Effector memory CD4-positive, alpha-beta T cell (primary cell): ENCODE measurements around the gene CFAP410.

Source experiments
- DNase-seq, 3 donors: peaks; one replicate each; pipeline ENCODE4 v3.0.0-alpha.2; 2020
- H3K27ac ChIP-seq: 2 replicates; pipeline ENCODE4 v1.7.0; 2013; ENCODE audit warnings: mild to moderate bottlenecking, low read length, moderate library complexity; ENCODE audit not compliant: insufficient read depth, poor library complexity, severe bottlenecking
- H3K27me3 ChIP-seq: replicated peaks from 2 replicates; pipeline ENCODE4 v1.7.0; 2013; ENCODE audit warnings: mild to moderate bottlenecking, low read length; ENCODE audit not compliant: insufficient read depth, control insufficient read depth, poor library complexity, severe bottlenecking
- H3K36me3 ChIP-seq: 2 replicates; pipeline ENCODE4 v1.7.0; 2013; ENCODE audit warnings: mild to moderate bottlenecking, low read length, moderate library complexity; ENCODE audit not compliant: control insufficient read depth, insufficient read depth
- H3K4me1 ChIP-seq: 2 replicates; pipeline ENCODE4 v1.7.0; 2013; ENCODE audit warnings: low read length, mild to moderate bottlenecking; ENCODE audit not compliant: control insufficient read depth, insufficient read depth, poor library complexity, severe bottlenecking
- H3K4me3 ChIP-seq: 2 replicates; pipeline ENCODE4 v1.7.0; 2013; ENCODE audit warnings: low read length, low read depth, mild to moderate bottlenecking; ENCODE audit not compliant: insufficient read depth, poor library complexity, severe bottlenecking
- H3K9me3 ChIP-seq: 2 replicates; pipeline ENCODE4 v1.7.0; 2013; ENCODE audit warnings: mild to moderate bottlenecking, low read length, moderate library complexity; ENCODE audit not compliant: control insufficient read depth

CFAP410 gene

DNA sequence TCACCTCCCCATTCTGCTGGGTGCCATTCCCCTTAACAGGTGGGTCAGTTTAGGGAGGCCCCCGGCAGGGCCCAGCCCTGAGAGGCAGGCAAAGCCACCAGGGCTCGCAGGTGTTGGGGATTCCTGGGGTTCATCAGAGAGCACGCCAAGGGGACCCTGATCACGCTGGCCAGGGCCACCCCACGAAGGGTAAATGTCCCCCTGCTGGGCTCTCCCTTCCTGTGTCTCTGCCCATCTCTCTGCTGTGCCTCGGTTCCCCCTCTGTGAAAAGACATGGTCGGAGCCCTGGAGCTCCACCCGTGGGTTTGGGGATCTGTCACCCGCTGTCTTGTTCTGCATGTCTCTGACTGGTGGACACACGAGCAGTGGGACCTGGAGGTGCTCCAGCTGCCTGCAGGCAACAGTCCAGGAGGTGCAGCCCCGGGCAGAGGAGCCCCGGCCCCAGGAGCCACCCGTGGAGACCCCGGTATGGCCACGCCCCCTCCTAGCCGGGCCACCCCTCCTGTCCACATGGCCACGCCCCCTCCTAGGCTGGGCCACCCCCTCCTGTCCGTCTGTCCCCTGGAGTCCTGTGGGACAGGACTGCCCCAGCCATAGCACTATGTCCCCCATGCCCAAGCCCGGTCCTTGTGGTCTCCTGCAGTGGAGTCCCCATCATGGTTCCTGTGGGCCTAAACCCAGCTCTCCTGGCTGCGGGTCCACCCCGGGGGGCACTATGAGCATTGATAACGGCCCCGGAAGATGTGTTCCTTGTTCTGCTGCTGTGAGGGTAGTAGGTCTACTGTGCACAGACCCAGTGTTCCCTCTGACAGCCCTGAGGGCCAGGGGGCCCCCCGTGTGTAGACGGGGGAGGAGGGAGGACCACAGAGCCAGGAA lies 47.0 kb downstream of the CFAP410 start:
- Histone ChIP-seq H3K9me3 (no peaks in the 10 kb centered on the region), H3K36me3 (no peaks in the 10 kb centered on the region), H3K4me3 (peak overlapping the region; percentile 13), H3K4me1 (peaks cover 24% of the 10 kb centered on the region), H3K27ac (no peak overlapping the region), H3K27me3 (no peaks in the 10 kb centered on the region)
- DNase-seq: no peak

DNA sequence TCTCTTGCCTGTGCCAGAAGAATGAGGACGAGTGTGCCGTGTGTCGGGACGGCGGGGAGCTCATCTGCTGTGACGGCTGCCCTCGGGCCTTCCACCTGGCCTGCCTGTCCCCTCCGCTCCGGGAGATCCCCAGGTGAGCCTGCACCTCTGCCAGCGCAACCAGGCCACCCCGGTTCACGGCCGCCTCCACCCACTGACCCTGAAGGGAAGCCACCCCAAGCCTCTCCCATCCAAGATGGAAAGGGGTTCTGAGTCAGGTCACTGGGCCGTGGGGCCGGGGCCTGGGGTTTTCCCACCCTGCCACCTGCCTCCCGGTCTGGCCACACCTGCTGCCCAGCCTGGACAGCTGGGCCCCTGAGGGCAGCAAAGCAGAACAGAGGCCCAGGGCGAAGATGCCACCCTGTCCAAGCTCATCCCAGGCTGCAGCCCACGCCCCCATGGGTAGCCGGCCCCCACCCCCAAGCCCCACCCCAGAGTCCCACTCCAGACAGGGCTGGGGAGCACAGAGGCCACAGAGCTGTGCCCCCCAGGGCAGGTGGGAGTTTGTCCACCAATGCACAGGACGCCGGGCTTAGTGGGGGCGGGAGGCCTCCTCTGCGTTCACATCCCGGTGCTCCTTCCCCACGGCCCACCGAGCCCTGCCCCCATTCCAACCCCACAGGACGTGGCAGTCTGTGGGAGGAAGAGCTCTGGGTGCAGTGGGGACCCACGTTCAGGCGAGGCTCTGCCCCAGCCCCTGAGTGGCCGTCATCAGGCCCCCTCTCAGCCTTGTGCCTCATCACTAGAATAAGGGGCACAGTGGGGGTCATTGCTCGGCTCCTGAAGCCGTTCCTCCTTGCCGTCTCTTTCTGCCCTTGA lies 47.9 kb downstream of the CFAP410 start:
- Histone ChIP-seq H3K9me3 (no peaks in the 10 kb centered on the region), H3K36me3 (no peaks in the 10 kb centered on the region), H3K27ac (no peak overlapping the region), H3K27me3 (no peaks in the 10 kb centered on the region), H3K4me1 (peaks cover 24% of the 10 kb centered on the region), H3K4me3 (no peak overlapping the region)
- no peak for DNase-seq

DNA sequence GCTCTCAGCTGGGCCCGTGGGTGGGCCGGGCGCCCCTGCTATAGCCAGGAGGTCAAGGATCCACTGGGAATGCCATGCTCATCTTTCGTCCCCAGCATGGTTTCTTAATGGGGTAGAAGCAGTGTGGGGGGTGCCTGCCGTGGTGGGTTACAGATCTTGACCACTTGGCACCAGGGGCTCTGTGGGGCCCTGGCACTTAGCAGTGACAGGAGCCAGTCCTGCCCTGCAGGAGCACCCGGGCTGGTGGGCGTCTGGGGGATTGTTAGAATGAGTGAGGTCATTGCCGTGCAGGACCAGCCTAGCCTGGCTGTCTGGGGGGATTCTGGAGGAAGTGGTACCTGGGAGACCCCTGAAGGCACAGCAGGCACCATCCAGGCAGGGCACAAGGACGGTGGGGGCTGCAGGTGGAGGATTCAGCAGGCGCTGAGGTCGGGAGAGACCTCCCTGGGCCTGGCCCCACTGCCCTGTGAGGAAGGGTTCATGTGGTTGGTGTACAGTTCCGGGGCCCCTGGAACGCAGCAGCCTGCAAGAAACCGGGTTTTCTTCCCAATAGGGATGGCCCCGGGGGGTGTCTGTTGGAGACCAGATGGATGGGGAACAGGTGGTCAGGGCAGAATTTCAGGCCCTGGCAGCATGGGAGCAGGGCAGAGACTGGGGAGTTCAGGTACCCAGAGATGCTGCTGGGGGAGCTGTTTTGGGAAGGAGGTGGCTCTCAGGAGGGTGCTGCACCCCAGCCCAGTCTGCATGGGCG lies 48.7 kb downstream of the CFAP410 start:
- H3K36me3 ChIP-seq: no peaks in the 10 kb centered on the region
- DNase-seq: no peak
- no peak overlapping the region for H3K27ac ChIP-seq
- H3K9me3 ChIP-seq: no peaks in the 10 kb centered on the region
- no peak overlapping the region for H3K4me3 ChIP-seq
- no peaks in the 10 kb centered on the region for H3K27me3 ChIP-seq
- peaks cover 24% of the 10 kb centered on the region for H3K4me1 ChIP-seq

DNA sequence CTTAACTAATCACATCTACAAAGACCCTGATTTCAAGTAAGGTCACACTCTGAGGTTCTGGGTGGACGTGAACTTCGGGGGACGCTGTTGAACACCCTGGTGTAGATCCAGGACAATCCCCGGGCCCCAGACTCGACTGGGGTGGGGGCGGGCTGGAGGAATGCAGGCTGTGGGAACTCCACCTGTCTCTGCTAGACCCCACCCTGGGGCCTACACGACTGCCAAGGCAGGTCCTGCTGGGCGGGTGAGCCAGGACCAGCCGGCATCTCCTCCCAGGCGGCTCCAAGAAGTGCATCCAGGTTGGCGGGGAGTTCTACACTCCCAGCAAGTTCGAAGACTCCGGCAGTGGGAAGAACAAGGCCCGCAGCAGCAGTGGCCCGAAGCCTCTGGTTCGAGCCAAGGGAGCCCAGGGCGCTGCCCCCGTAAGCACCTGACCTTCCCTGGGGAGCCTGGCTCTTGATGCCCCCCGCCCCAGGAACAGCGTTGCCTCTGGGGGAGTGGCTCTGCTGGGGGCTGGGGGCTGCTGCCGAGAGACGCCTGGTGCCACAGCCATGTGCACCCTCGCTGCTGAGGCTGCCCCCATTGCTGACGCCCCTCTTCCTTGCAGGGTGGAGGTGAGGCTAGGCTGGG lies 49.7 kb downstream of the CFAP410 start:
- Histone ChIP-seq H3K27me3 (no peaks in the 10 kb centered on the region), H3K27ac (no peak overlapping the region), H3K36me3 (no peaks in the 10 kb centered on the region), H3K9me3 (no peaks in the 10 kb centered on the region), H3K4me1 (peaks cover 15% of the 10 kb centered on the region), H3K4me3 (no peak overlapping the region)
- DNase-seq: no peak

DNA sequence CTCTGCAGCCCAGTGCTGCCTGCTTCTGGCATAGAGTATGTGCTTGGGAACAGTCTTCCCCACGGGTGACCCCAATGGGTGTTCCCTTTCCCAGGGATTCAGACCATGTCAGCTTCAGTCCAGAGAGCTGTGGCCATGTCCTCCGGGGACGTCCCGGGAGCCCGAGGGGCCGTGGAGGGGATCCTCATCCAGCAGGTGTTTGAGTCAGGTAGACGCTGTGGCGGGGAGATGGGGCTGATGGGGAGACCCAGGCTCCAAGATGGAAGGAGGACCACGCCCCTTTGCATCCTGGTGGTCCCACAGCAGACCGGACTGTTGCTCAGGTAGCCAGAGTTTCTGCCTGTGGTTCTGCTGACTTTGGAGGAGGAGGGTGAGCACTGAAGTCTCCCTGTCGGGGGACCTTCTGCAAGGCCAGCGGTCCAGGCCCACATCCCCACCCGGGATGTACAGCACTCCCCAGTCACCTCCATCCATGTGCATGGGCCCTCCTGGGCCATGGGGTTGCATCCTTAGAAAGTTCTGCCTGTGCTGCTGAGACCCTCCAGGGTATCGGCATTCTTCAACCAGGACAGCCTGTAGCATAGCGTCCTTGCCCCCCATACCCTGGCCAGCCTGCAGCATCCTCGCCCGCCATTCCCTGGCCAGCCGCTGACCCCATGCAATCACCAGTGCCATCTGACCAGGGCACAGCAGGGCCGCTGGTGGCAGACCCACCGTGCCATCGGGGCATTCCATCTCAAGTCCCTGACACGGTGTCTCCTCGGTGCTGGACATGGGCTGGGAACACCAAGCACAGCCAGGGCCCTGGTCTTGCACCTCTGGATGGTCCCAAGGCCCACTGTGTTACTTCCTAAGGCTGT lies 50.7 kb downstream of the CFAP410 start:
- Histone ChIP-seq H3K36me3 (no peaks in the 10 kb centered on the region), H3K27ac (no peak overlapping the region), H3K9me3 (no peaks in the 10 kb centered on the region), H3K27me3 (no peaks in the 10 kb centered on the region), H3K4me3 (no peak overlapping the region), H3K4me1 (peaks cover 8% of the 10 kb centered on the region)
- no peak for DNase-seq

DNA sequence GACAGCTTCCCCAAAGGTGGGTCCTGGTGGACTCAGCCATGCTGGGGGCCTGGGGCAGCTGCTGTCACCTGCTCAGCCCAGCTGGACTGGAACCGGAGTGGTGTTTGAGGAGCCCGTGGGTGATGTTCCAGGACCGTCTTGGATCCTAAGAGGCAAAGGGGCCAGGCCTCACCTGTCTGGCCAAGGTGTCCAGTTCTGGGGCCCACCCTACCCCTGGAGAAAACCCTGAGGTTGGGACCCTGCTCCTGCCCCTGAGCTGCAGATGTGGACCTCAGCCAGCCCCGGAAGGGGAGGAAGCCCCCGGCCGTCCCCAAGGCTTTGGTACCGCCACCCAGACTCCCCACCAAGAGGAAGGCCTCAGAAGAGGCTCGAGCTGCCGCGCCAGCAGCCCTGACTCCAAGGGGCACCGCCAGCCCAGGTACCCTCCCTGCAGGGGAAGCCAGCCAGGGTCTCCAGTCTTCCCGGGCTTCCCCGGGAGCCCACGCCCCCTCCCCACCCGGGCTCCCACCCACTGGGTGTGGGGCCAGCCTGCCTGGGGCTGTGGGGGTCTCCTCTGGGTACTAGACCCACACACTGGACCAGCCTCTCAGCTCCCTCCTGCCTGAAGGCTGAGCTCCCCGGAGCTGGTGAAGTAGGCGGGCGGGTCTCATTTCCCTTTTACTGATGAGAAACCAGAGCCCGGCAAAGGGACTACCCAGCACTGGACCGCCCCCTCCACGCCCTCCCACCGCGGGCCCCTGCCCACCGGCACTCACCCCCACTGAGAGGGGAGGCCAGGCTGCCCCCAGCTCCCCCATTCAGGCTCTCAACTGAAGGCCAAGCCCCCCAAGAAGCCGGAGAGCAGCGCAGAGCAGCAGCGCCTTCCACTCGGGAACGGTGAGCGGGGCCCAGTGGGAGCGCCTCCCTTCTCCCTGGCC lies 52.2 kb downstream of the CFAP410 start:
- H3K27me3 ChIP-seq: no peaks in the 10 kb centered on the region
- H3K4me3 ChIP-seq: no peak overlapping the region
- H3K36me3 ChIP-seq: no peaks in the 10 kb centered on the region
- no peak for DNase-seq
- no peak overlapping the region for H3K27ac ChIP-seq
- H3K9me3 ChIP-seq: no peaks in the 10 kb centered on the region
- no peaks in the 10 kb centered on the region for H3K4me1 ChIP-seq

DNA sequence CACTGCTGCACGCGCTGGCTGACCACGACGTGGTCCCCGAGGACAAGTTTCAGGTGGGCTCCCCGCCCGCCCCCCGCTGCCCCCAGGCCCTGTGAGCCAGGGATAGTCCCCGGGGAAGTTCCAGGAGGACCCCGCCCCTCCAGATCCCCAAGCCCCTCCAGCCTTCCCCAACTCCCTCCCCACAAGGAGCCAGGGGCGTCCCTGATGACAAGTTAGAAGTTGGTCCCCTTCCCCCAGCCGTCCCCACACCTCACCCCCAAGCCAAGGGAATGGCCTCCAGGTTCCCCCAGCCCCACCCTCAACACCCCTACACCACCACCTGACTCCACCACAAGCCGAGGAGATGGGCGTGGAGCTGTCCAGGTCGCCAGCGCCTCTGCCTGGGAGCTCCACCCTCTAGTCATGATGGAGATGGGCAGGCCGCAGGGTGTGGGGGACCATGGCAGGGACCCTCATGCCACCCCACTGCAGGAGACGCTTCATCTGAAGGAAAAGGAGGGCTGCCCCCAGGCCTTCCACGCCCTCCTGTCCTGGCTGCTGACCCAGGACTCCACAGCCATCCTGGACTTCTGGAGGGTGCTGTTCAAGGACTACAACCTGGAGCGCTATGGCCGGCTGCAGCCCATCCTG lies 53.0 kb downstream of the CFAP410 start:
- no peak for DNase-seq
- H3K9me3 ChIP-seq: no peaks in the 10 kb centered on the region
- no peaks in the 10 kb centered on the region for H3K36me3 ChIP-seq
- H3K4me1 ChIP-seq: no peaks in the 10 kb centered on the region
- no peak overlapping the region for H3K4me3 ChIP-seq
- no peak overlapping the region for H3K27ac ChIP-seq
- no peaks in the 10 kb centered on the region for H3K27me3 ChIP-seq
